ENCODE data around the gene RASAL3.

DNA sequence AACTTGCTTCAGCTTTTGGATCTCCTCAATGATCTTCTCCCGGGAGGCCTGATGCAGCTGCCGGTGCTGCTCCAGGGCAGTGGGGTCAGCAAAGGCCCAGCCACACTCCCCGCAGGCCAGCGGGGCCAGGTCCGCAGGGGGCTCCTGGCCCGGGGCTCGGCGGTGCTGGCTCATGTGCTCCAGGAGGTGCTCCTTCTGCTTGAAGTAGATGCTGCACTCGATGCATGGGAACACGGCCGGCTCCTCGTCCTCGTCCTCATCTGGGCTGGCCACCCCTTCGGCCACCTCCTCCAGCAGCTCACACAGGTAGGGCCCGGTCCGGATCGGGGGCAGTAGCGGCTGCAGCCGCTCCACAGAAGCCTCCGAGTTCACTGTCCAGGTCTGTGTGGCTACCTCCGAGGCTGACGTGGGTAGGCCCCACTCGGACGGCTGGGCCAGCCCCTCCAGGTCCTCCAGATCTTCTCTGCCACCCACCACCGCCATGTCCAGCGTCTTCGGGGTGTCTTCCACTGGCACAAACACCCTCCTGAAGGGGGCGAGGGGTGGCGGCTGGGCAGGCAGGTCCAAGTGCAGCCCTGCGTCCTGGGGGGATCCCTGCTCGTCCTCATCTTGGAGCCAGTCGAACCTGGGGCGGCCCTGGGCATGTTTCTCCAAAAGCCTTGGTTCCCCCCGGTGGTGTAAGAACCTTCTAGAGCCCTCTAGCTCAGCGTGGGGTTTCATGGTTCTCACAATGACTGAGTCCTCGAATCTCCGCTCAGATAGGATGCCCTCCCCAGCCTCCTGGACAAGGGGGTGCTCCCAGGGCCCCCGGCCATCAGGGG is 24.3 kb downstream of the RASAL3 start:
- no peak for TF ChIP-seq CTCF (IDR thresholded peaks at IDR 0.05; ENCODE audit: low read length)
- TF ChIP-seq EZH2 (optimal IDR thresholded peaks at IDR 0.05; ENCODE audit: low read depth, low read length), result no peak

Data from MM.1S (cell line).